DND-41 (cell line): ENCODE results near the gene TSNAXIP1.

ENCODE experiments used
- CTCF ChIP-seq: IDR thresholded peaks from 2 replicates; pipeline ENCODE4 v1.5.1; 2012; ENCODE audit warnings: borderline replicate concordance, low read length, moderate library complexity, mild to moderate bottlenecking; ENCODE audit not compliant: poor library complexity, severe bottlenecking; ENCODE audit errors: extremely low read depth
- EZH2 ChIP-seq: IDR thresholded peaks from 3 replicates; pipeline ENCODE4 v1.6.1; 2012; ENCODE audit warnings: borderline replicate concordance, low read depth, mild to moderate bottlenecking, moderate library complexity, low read length, inconsistent platforms; ENCODE audit not compliant: severe bottlenecking

- TF ChIP-seq CTCF (no peak), EZH2 (no peak)
These were observed 526 bp downstream of the TSNAXIP1 start for GRCh38 chr16:67807148-67807682.
